Neural cell (in vitro differentiated cells): ENCODE measurements around the gene PITHD1. TPM values are rescaled to one million over a fixed set of nuclear protein-coding genes. Genes with fewer than 3 reads are reported as not detected.

Experiments used
- H2AFZ ChIP-seq: fragments of 200-600, 300-800 bp; sonication (generic), shearing (Covaris generic); 2 replicates; pipeline ENCODE4 v1.6.0; 2014; ENCODE audit warnings: low read depth, mild to moderate bottlenecking, antibody characterized with exemption, low read length, moderate library complexity
- H3F3A ChIP-seq: fragments of 200-600 bp; shearing (Covaris generic); 2 replicates; pipeline ENCODE4 v1.6.1; 2016; ENCODE audit warnings: mild to moderate bottlenecking, moderate library complexity, mixed read lengths, antibody characterized with exemption, low read length; ENCODE audit not compliant: insufficient read depth, poor library complexity, severe bottlenecking
- H3K27ac ChIP-seq: fragments of 200-600, 300-800 bp; sonication (generic), shearing (Covaris generic); 2 replicates; pipeline ENCODE4 v1.5.1; 2014; ENCODE audit warnings: mild to moderate bottlenecking, low read length, moderate library complexity
- H3K27me3 ChIP-seq: fragments of 300-800, 200-600 bp; sonication (generic), shearing (Covaris generic); 2 replicates; pipeline ENCODE4 v1.6.0; 2014; ENCODE audit warnings: mild to moderate bottlenecking, low read depth, low read length, moderate library complexity; ENCODE audit not compliant: insufficient read depth
- H3K36me3 ChIP-seq: fragments of 300-800, 200-600 bp; sonication (generic), shearing (Covaris generic); 2 replicates; pipeline ENCODE4 v1.5.1; 2014; ENCODE audit warnings: mild to moderate bottlenecking, antibody characterized with exemption, low read length, moderate library complexity; ENCODE audit not compliant: insufficient read depth
- H3K4me2 ChIP-seq: fragments of 300-800, 200-600 bp; sonication (generic), shearing (Covaris generic); 2 replicates; pipeline ENCODE4 v1.6.0; 2014; ENCODE audit warnings: mild to moderate bottlenecking, low read length
- H3K4me3 ChIP-seq: fragments of 300-800, 200-600 bp; sonication (generic), shearing (Covaris generic); 2 replicates; pipeline ENCODE4 v1.5.1; 2014; ENCODE audit warnings: mild to moderate bottlenecking, low read length, moderate library complexity
- H3K79me2 ChIP-seq: fragments of 200-600 bp; shearing (Covaris generic); replicated peaks from 2 replicates; pipeline ENCODE4 v1.6.0; 2014; ENCODE audit warnings: mild to moderate bottlenecking, low read length, moderate library complexity; ENCODE audit not compliant: insufficient read depth
- H3K9ac ChIP-seq: fragments of 300-800, 200-600 bp; sonication (generic), shearing (Covaris generic); 2 replicates; pipeline ENCODE4 v1.6.1; 2016; ENCODE audit warnings: mild to moderate bottlenecking, low read length, mixed read lengths
- H3K9me2 ChIP-seq: fragments of 200-600 bp; shearing (Covaris generic); 2 replicates; pipeline ENCODE4 v1.6.1; 2016; ENCODE audit warnings: mild to moderate bottlenecking, low read length, mixed read lengths; ENCODE audit not compliant: insufficient read depth
- H3K9me3 ChIP-seq: fragments of 200-600, 300-800 bp; sonication (generic), shearing (Covaris generic); 2 replicates; pipeline ENCODE4 v1.6.1; 2016; ENCODE audit warnings: mild to moderate bottlenecking, mixed run types, low read length, moderate library complexity, mixed read lengths
- H4K20me1 ChIP-seq: fragments of 200-600 bp; shearing (Covaris generic); 2 replicates; pipeline ENCODE4 v1.6.1; 2016; ENCODE audit warnings: mild to moderate bottlenecking, mixed run types; ENCODE audit not compliant: insufficient read depth
- CTCF ChIP-seq: fragments of 450-650 bp; IDR thresholded peaks from 2 replicates; pipeline ENCODE4 v1.5.1; 2014; ENCODE audit warnings: antibody characterized with exemption, mild to moderate bottlenecking, moderate library complexity; ENCODE audit not compliant: poor library complexity, severe bottlenecking
- EP300 ChIP-seq: fragments of 450-650 bp; conservative IDR thresholded peaks from 2 replicates; pipeline ENCODE4 v1.6.1; 2014; ENCODE audit warnings: antibody characterized with exemption, mild to moderate bottlenecking, moderate library complexity; ENCODE audit not compliant: poor library complexity, severe bottlenecking
- EZH2 ChIP-seq: fragments of 200-600, 300-800 bp; shearing (Covaris generic), sonication (generic); IDR thresholded peaks from 2 replicates; pipeline ENCODE4 v1.6.1; 2014; ENCODE audit warnings: antibody characterized with exemption, low read length, borderline replicate concordance, mild to moderate bottlenecking; ENCODE audit not compliant: insufficient read depth, poor library complexity, severe bottlenecking
- MXI1 ChIP-seq: fragments of 450-650 bp; conservative IDR thresholded peaks from 2 replicates; pipeline ENCODE4 v1.6.1; 2014; ENCODE audit warnings: antibody characterized with exemption, mild to moderate bottlenecking; ENCODE audit not compliant: poor library complexity, severe bottlenecking
- POLR2AphosphoS5 ChIP-seq: IDR thresholded peaks from 2 replicates; pipeline ENCODE4 v1.6.1; 2012
- RAD21 ChIP-seq: fragments of 450-650 bp; conservative IDR thresholded peaks from 2 replicates; pipeline ENCODE4 v1.6.1; 2014; ENCODE audit warnings: antibody characterized with exemption, mild to moderate bottlenecking, moderate library complexity
- REST ChIP-seq: IDR thresholded peaks from 2 replicates; pipeline ENCODE4 v1.6.1; 2012; ENCODE audit warnings: borderline replicate concordance
- SMC3 ChIP-seq: fragments of 450-650 bp; conservative IDR thresholded peaks from 2 replicates; pipeline ENCODE4 v1.6.1; 2014; ENCODE audit warnings: antibody characterized with exemption, mild to moderate bottlenecking, moderate library complexity; ENCODE audit not compliant: poor library complexity
- TAF1 ChIP-seq: IDR thresholded peaks from 2 replicates; pipeline ENCODE4 v1.6.1; 2012; ENCODE audit warnings: low read depth
- polyA plus RNA-seq: library from polyadenylated mRNA; depleted of rRNA; stranded (reverse); fragments of >200 nt; gene quantifications from 2 replicates; pipeline ENCODE4 v1.2.3, GENCODE V29; 2014

The PITHD1 gene
- polyA plus RNA-seq, 1 donor from 2014 or later, result 267 TPM

- Histone ChIP-seq H4K20me1 (no peaks in the 10 kb centered on the region), H3K4me2 (peak overlapping the region; percentile 49)
These were observed 32.7 kb upstream of the PITHD1 start for GRCh38 chr1:23745515-23745914.

GRCh38 chr1:23748016-23748415 lies 30.2 kb upstream of the PITHD1 start:
- Histone ChIP-seq H3F3A (no peaks in the 10 kb centered on the region), H3K4me3 (no peak overlapping the region), H3K27ac (no peak overlapping the region), H2AFZ (no peak overlapping the region), H3K79me2 (peaks cover 44% of the 10 kb centered on the region), H3K4me2 (no peak overlapping the region), H3K36me3 (no peaks in the 10 kb centered on the region), H3K27me3 (no peaks in the 10 kb centered on the region), H4K20me1 (no peaks in the 10 kb centered on the region), H3K9ac (no peak overlapping the region), H3K9me2 (no peaks in the 10 kb centered on the region), H3K9me3 (no peaks in the 10 kb centered on the region)
- TF ChIP-seq RAD21 (no peak), REST (no peak), POLR2AphosphoS5 (no peak), EZH2 (no peak), EP300 (no peak), CTCF (no peak), TAF1 (no peak), SMC3 (no peak), MXI1 (no peak)

More at GRCh38 chr1:23745515-23745914, 32.7 kb upstream of the PITHD1 start:
- Histone ChIP-seq H2AFZ (no peak overlapping the region), H3K9me3 (no peaks in the 10 kb centered on the region), H3K79me2 (peaks cover 44% of the 10 kb centered on the region), H3K27me3 (no peaks in the 10 kb centered on the region), H3K4me3 (peak overlapping the region; percentile 92), H3K36me3 (no peaks in the 10 kb centered on the region), H3K9ac (no peak overlapping the region), H3F3A (no peaks in the 10 kb centered on the region), H3K9me2 (no peaks in the 10 kb centered on the region), H3K27ac (no peak overlapping the region)
- TF ChIP-seq CTCF, result peak; percentile 43
- no peak for TF ChIP-seq TAF1
